Measurements from ENCODE around the gene ACOT7. TPM values are rescaled to one million over a fixed set of nuclear protein-coding genes. Genes with fewer than 3 reads are reported as not detected.
"Not testable (repeated sequence)": the region's sequence is repeated elsewhere in the genome, so short reads cannot be mapped to it uniquely, and the experiment has no call there.

The ACOT7 gene
- total and polyA plus RNA-seq, 11 donors: 5.7 to 38.9 (median 12.6) TPM

DNA sequence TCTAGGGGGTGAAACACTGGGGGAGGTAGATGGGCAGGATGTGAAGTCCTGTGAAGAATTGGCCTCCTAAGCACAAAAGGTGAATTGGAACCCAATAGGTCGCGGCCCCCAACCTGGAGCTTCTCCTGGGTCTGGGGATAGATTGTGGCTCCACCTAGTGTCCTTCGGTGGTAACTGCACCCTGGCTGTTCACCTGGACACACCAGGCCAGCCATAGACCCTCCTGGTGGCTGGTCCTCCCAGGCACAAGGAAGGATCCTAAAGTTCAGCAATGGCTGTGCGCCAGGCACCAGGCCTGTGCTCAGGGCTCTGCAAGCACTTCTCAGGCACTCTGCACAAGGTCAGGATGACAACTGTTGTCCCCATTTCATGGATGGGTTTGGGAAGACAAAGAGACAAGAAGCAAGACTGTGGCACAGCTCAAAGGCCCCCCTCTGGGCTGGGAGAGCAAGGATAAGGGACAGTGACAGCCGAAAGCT is 44.5 kb upstream of the ACOT7 start:
- H3K4me1 ChIP-seq: peaks cover 0 to 9% (median 0%) of the 10 kb centered on the region in 12 donors
- peak; percentile 60 to 78 (median 69) for ATAC-seq
- TF ChIP-seq POLR2A (IDR thresholded peaks at IDR 0.05): no peak
- peak; percentile 88 to 96 (median 94) for TF ChIP-seq CTCF (IDR thresholded peaks at IDR 0.05)
- intact Hi-C loops (cut with DNase I): loop anchor here in 4 of 10 donors (2.0 to 5.0 kb wide), 3 partner anchors 76 to 191 kb away; no protein-coding TSS in a partner anchor
- no peaks in the 10 kb centered on the region for H3K36me3 ChIP-seq
- no peaks in the 10 kb centered on the region for H3K9me3 ChIP-seq
- WGBS, 4 donors: 6 to 9% (median 7%) methylated on average over 5 of the region's 5 CpGs
- no peak overlapping the region for H3K4me3 ChIP-seq
- peaks cover 10 to 53% (median 31%) of the 10 kb centered on the region in 9 donors for H3K27me3 ChIP-seq
- no peak overlapping the region for H3K27ac ChIP-seq
- peak in 2 of 5 donors; percentile 51 to 56 for DNase-seq

- not testable (repeated sequence) for H3K4me1 ChIP-seq, DNase-seq, H3K27ac ChIP-seq, H3K36me3 ChIP-seq, H3K4me3 ChIP-seq, H3K9me3 ChIP-seq
- peak in 9 of 12 donors; percentile 10 to 47 (median 24) for TF ChIP-seq CTCF (IDR thresholded peaks at IDR 0.05)
- peak; percentile 38 to 60 (median 50) for ATAC-seq
- peaks cover 10 to 51% (median 31%) of the 10 kb centered on the region in 9 donors for H3K27me3 ChIP-seq
- WGBS, 4 donors: 52 to 58% (median 54%) methylated on average over 14 to 22 of the region's 22 CpGs
- intact Hi-C loops (cut with DNase I): loop anchor here in 2 of 10 donors (5.0 kb wide), 2 partner anchors 75 to 190 kb away; no protein-coding TSS in a partner anchor
These were observed 43.6 kb upstream of the ACOT7 start for GRCh38 chr1:6437012-6437700.

DNA sequence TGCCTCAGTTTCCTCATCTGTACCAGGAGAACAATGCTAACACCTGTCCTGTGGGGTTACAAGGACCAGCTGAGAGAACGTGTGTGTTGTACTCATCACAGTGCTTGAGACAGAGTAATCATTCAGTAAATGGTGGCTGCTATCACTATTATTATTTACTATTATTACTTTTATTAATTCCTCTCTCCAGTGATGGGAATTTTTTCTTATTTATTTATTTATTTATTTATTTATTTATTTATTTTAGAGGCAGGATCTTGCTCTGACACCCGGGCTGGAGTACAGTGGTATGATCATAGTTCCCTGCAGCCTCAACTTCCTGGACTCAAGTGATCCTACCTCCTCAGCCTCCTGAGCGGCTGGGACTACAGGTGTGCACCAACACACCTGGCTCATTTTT is 42.7 kb upstream of the ACOT7 start:
- H3K27me3 ChIP-seq: peaks cover 9 to 42% (median 24%) of the 10 kb centered on the region in 9 donors
- H3K27ac ChIP-seq, H3K36me3 ChIP-seq, H3K4me3 ChIP-seq, H3K4me1 ChIP-seq, H3K9me3 ChIP-seq, ATAC-seq, DNase-seq: not testable (repeated sequence)
- 72 to 89% (median 82%) methylated on average over 3 of the region's 3 CpGs for WGBS, 4 donors
- intact Hi-C loops (cut with DNase I): loop anchor here in 2 of 10 donors (5.0 kb wide), 2 partner anchors 74 to 189 kb away; no protein-coding TSS in a partner anchor

DNA sequence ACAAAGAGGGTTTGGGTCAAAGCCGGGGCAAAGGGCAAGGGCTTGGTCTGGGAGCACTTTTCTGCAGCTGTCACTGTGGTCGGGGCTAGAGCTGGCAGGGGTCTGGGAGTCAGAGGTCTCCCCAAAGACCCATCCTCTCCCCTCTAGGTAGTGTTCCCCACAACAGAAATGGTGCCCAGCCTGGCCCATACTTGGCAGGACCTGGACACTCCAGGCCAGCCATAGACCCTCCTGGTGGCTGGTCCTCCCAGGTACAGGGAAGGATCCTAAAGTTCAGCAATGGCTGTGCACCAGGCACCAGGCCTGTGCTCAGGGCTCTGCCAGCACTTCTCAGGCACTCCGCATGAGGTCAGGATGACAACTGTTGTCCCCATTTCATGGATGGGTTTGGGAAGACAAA is 42.0 kb upstream of the ACOT7 start:
- Histone ChIP-seq H3K36me3 (no peaks in the 10 kb centered on the region), H3K4me1 (peaks cover 0 to 6% (median 0%) of the 10 kb centered on the region in 12 donors), H3K4me3 (no peak overlapping the region), H3K9me3 (no peaks in the 10 kb centered on the region), H3K27ac (no peak overlapping the region), H3K27me3 (peaks cover 1 to 39% (median 18%) of the 10 kb centered on the region in 9 donors)
- DNase-seq (no peak), ATAC-seq (no peak)
- TF ChIP-seq POLR2A (IDR thresholded peaks at IDR 0.05): no peak
- TF ChIP-seq CTCF (IDR thresholded peaks at IDR 0.05): no peak
- 76 to 100% (median 90%) methylated on average over 2 to 3 of the region's 3 CpGs for WGBS, 4 donors
- intact Hi-C loops (cut with DNase I): loop anchor here in 2 of 10 donors (5.0 kb wide), 2 partner anchors 73 to 188 kb away; no protein-coding TSS in a partner anchor
